HCT116 (cell line): Measurements from ENCODE around the gene ATRIP. TPM values are rescaled to one million over a fixed set of nuclear protein-coding genes. Genes with fewer than 3 reads are reported as not detected.

Experiments used
- ATAC-seq: fragments of 200-7000 bp; cut with Tn5 transposase; 2 replicates; pipeline ENCODE4 v1.9.1; 2020; ENCODE audit warnings: mild to moderate bottlenecking, moderate library complexity
- BruUV-seq: library from RNA; stranded (reverse); fragments of 400-500 nt; replicated peaks from 2 replicates; lab custom pipeline; 2021; lab: Mats Ljungman, UMichigan
- CTCF ChIA-PET: fragments of 300-600 bp; sonication (Branson Sonifier 250); formaldehyde crosslinking; loops from one replicate; lab custom pipeline; 2021; ENCODE audit warnings: antibody characterized with exemption; lab: Charles Lee
- POLR2A ChIA-PET: fragments of 300-600, 350-600 bp; sonication (Branson Sonifier 250); formaldehyde crosslinking; loops from one replicate; lab custom pipeline; 2021; ENCODE audit warnings: antibody characterized with exemption; lab: Charles Lee
- RAD21 ChIA-PET, 2 experiments: fragments of 300-600 bp; sonication (Branson Sonifier 250); formaldehyde crosslinking; loops; one replicate each; lab custom pipeline; 2023; ENCODE audit warnings: low total read pairs in 2 of 2; ENCODE audit not compliant: uncharacterized antibody in 2 of 2, unreplicated experiment in 2 of 2, low non-redundant PET in 1 of 2; lab: Charles Lee
- DNase-seq: peaks from one replicate; pipeline ENCODE4 v3.0.0-alpha.2; 2010; ENCODE audit warnings: low read depth, low spot score
- H2AFZ ChIP-seq: fragments of 200-600 bp; shearing (Covaris generic), sonication (generic); 2 replicates; pipeline ENCODE4 v1.6.1; 2017; ENCODE audit warnings: low read depth, mixed run types, mixed read lengths, antibody characterized with exemption, low read length; ENCODE audit not compliant: poor library complexity, severe bottlenecking
- H3K27ac ChIP-seq: 2 replicates; pipeline ENCODE4 v1.5.1; 2012; ENCODE audit warnings: low read depth, low read length
- H3K27me3 ChIP-seq: fragments of 200-600 bp; sonication (generic); 2 replicates; pipeline ENCODE4 v1.6.1; 2016; ENCODE audit warnings: mixed run types, low read length, mixed read lengths; ENCODE audit not compliant: insufficient read depth
- H3K36me3 ChIP-seq, 2 experiments: fragments of 200-500 bp in 1 of 2; fragments of 200-600 bp in 1 of 2; sonication (Bioruptor generic) in 1 of 2; sonication (generic) in 1 of 2; 2 replicates each; pipeline versions ENCODE4 v1.5.1 to v1.6.1; 2014 to 2016; ENCODE audit warnings: low read length in 2 of 2, inconsistent platforms in 1 of 2, mixed read lengths in 1 of 2, mixed run types in 1 of 2; ENCODE audit not compliant: insufficient read depth in 2 of 2, control insufficient read depth in 1 of 2
- H3K4me1 ChIP-seq, 2 experiments: fragments of 200-600 bp in 1 of 2; sonication (generic) in 1 of 2; 2 replicates each; pipeline versions ENCODE4 v1.5.1 to v1.6.1; 2012 to 2017; ENCODE audit warnings: low read length in 2 of 2, inconsistent platforms in 1 of 2, mild to moderate bottlenecking in 1 of 2, mixed read lengths in 1 of 2, mixed run types in 1 of 2, moderate library complexity in 1 of 2; ENCODE audit not compliant: insufficient read depth in 2 of 2, control insufficient read depth in 1 of 2
- H3K4me2 ChIP-seq: fragments of 200-600 bp; sonication (generic); 2 replicates; pipeline ENCODE4 v1.6.1; 2017; ENCODE audit warnings: mixed run types, low read length, mixed read lengths
- H3K4me3 ChIP-seq, 2 experiments: fragments of 200-600 bp in 1 of 2; sonication (generic) in 1 of 2; replicated peaks in 1 of 2; 2 replicates each; pipeline ENCODE4 v1.5.1; 2011 to 2016; ENCODE audit warnings: low read length in 2 of 2, control low read depth in 1 of 2, low read depth in 1 of 2, mild to moderate bottlenecking in 1 of 2, mixed read lengths in 1 of 2, mixed run types in 1 of 2
- H3K79me2 ChIP-seq: fragments of 200-600 bp; sonication (generic); 2 replicates; pipeline ENCODE4 v1.6.1; 2017; ENCODE audit warnings: mild to moderate bottlenecking, mixed run types, low read length, moderate library complexity, mixed read lengths; ENCODE audit not compliant: insufficient read depth
- H3K9ac ChIP-seq: fragments of 200-600 bp; sonication (generic); 2 replicates; pipeline ENCODE4 v1.6.1; 2016; ENCODE audit warnings: low read length, mixed read lengths
- H3K9me2 ChIP-seq: fragments of 200-600 bp; sonication (generic), shearing (Covaris generic); 2 replicates; pipeline ENCODE4 v1.6.1; 2017; ENCODE audit warnings: mixed run types, mild to moderate bottlenecking, moderate library complexity; ENCODE audit not compliant: insufficient read depth
- H3K9me3 ChIP-seq, 2 experiments: fragments of 200-500 bp in 1 of 2; fragments of 200-600 bp in 1 of 2; sonication (Bioruptor generic) in 1 of 2; sonication (generic) in 1 of 2; 2 replicates each; pipeline ENCODE4 v1.6.1; 2014 to 2017; ENCODE audit warnings: low read length in 2 of 2, mixed read lengths in 2 of 2, inconsistent platforms in 1 of 2, low read depth in 1 of 2, mild to moderate bottlenecking in 1 of 2, mixed run types in 1 of 2, moderate library complexity in 1 of 2; ENCODE audit not compliant: control insufficient read depth in 1 of 2, insufficient read depth in 1 of 2
- H4K20me1 ChIP-seq: fragments of 200-600 bp; sonication (generic), shearing (Covaris generic); 2 replicates; pipeline ENCODE4 v1.6.1; 2017; ENCODE audit warnings: mixed run types, mild to moderate bottlenecking, moderate library complexity; ENCODE audit not compliant: insufficient read depth
- CBX3 ChIP-seq: IDR thresholded peaks from 2 replicates; pipeline ENCODE4 v1.6.1; 2012; ENCODE audit warnings: low read depth
- CEBPB ChIP-seq: IDR thresholded peaks from 2 replicates; pipeline ENCODE4 v1.6.1; 2012; ENCODE audit warnings: low read depth
- CTCF ChIP-seq, 3 experiments: fragments of 200-600 bp in 1 of 3; sonication (generic) in 1 of 3; IDR thresholded peaks in 2 of 3; conservative IDR thresholded peaks in 1 of 3; 2 replicates each; pipeline ENCODE4 v1.5.1; 2012 to 2017; ENCODE audit warnings: low read depth in 2 of 3, low read length in 2 of 3, antibody characterized with exemption in 1 of 3, borderline replicate concordance in 1 of 3, control low read depth in 1 of 3, mild to moderate bottlenecking in 1 of 3, mixed read lengths in 1 of 3, mixed run types in 1 of 3, moderate library complexity in 1 of 3; ENCODE audit not compliant: insufficient read depth in 1 of 3
- EGR1 ChIP-seq: IDR thresholded peaks from 2 replicates; pipeline ENCODE4 v1.6.1; 2012; ENCODE audit warnings: low read depth
- ELF1 ChIP-seq: IDR thresholded peaks from 2 replicates; pipeline ENCODE4 v1.6.1; 2012; ENCODE audit warnings: low read depth, borderline replicate concordance
- EZH2phosphoT487 ChIP-seq: fragments of 200-600 bp; IDR thresholded peaks from 2 replicates; pipeline ENCODE4 v1.6.1; 2018; ENCODE audit warnings: antibody characterized with exemption, borderline replicate concordance
- FOSL1 ChIP-seq: IDR thresholded peaks from 2 replicates; pipeline ENCODE4 v1.6.1; 2012; ENCODE audit warnings: low read depth
- POLR2A ChIP-seq: IDR thresholded peaks from 2 replicates; pipeline ENCODE4 v1.7.0; 2011; ENCODE audit warnings: borderline replicate concordance; ENCODE audit not compliant: insufficient read depth, insufficient read length; ENCODE audit errors: extremely low read depth
- POLR2AphosphoS5 ChIP-seq: IDR thresholded peaks from 2 replicates; pipeline ENCODE4 v1.6.1; 2011; ENCODE audit warnings: mild to moderate bottlenecking, low read depth, low read length, moderate library complexity
- RAD21 ChIP-seq: IDR thresholded peaks from 2 replicates; pipeline ENCODE4 v1.6.1; 2012; ENCODE audit warnings: low read depth, mild to moderate bottlenecking
- REST ChIP-seq: IDR thresholded peaks from 2 replicates; pipeline ENCODE4 v1.6.1; 2012; ENCODE audit warnings: low read depth
- SIN3A ChIP-seq: IDR thresholded peaks from 2 replicates; pipeline ENCODE4 v1.6.1; 2012; ENCODE audit warnings: low read depth
- SP1 ChIP-seq: IDR thresholded peaks from 2 replicates; pipeline ENCODE4 v1.6.1; 2012; ENCODE audit warnings: low read depth
- TCF7L2 ChIP-seq: IDR thresholded peaks from 2 replicates; pipeline ENCODE4 v1.7.0; 2011; ENCODE audit warnings: borderline replicate concordance, inconsistent platforms; ENCODE audit not compliant: insufficient read depth, insufficient read length; ENCODE audit errors: extremely low read depth
- YY1 ChIP-seq: IDR thresholded peaks from 2 replicates; pipeline ENCODE4 v1.6.1; 2011; ENCODE audit warnings: low read length, low read depth, moderate library complexity, mild to moderate bottlenecking; ENCODE audit not compliant: insufficient replicate concordance; ENCODE audit errors: extremely low read depth
- ZFX ChIP-seq: fragments of 450-650 bp; IDR thresholded peaks from 2 replicates; pipeline ENCODE4 v1.6.1; 2017
- ZNF274 ChIP-seq: fragments of 200-500 bp; sonication (Bioruptor generic); IDR thresholded peaks from 2 replicates; pipeline ENCODE4 v1.6.1; 2014; ENCODE audit warnings: mild to moderate bottlenecking, low read depth, low read length, inconsistent platforms
- intact Hi-C: fragments of 100-400 bp; cut with micrococcal nuclease; formaldehyde crosslinking; loops from 2 replicates; pipeline ENCODE4 v1.10.0; 2022
- total RNA-seq: library from RNA; stranded (reverse); gene quantifications from one replicate; pipeline ENCODE4 v1.2.1, GENCODE V29; 2021; ENCODE audit not compliant: unreplicated experiment
- TF ChIP-seq, protein P1 (sequence below): IDR thresholded peaks from 2 replicates; pipeline ENCODE4 v1.6.1; 2012
- TF ChIP-seq, protein P2 (sequence below): IDR thresholded peaks from 2 replicates; pipeline ENCODE4 v1.6.1; 2012

Gene ATRIP
- total RNA-seq, 1 experiment from 2014 or later = 15.6 TPM

- H3K36me3 ChIP-seq = peaks cover 2 to 3% of the 10 kb centered on the region in 2 experiments; a peak in 2 of 4 replicates
- H3K4me2 ChIP-seq = no peak overlapping the region
- no peak overlapping the region for H3K4me3 ChIP-seq
- H3K9me3 ChIP-seq = no peaks in the 10 kb centered on the region
- no peak for ATAC-seq
- TF ChIP-seq POLR2AphosphoS5 = no peak
- no peak for TF ChIP-seq POLR2A
- TF ChIP-seq, protein P1, sequence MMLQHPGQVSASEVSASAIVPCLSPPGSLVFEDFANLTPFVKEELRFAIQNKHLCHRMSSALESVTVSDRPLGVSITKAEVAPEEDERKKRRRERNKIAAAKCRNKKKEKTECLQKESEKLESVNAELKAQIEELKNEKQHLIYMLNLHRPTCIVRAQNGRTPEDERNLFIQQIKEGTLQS = no peak
- no peak for TF ChIP-seq REST
- no peak for TF ChIP-seq RAD21
- TF ChIP-seq CTCF (IDR thresholded peaks at IDR 0.05 in 2 of 3, conservative IDR thresholded peaks at IDR 0.05 in 1 of 3; ENCODE audit: borderline replicate concordance in 1 of 3, insufficient read depth in 1 of 3, low read depth in 2 of 3, low read length in 2 of 3) = no peak
- TF ChIP-seq SP1 = no peak
- TF ChIP-seq FOSL1 = no peak
- no peak for TF ChIP-seq TCF7L2
- no peak for TF ChIP-seq CBX3
- no peak for TF ChIP-seq CEBPB
- no peak for TF ChIP-seq EGR1
- TF ChIP-seq ELF1 = no peak
- no peak for TF ChIP-seq ZNF274
- no peak for TF ChIP-seq ZFX
- TF ChIP-seq SIN3A = no peak
- TF ChIP-seq, protein P2, sequence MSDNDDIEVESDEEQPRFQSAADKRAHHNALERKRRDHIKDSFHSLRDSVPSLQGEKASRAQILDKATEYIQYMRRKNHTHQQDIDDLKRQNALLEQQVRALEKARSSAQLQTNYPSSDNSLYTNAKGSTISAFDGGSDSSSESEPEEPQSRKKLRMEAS = no peak
- no peak for TF ChIP-seq YY1
- no peak for TF ChIP-seq EZH2phosphoT487
- H2AFZ ChIP-seq = no peak overlapping the region
- intact Hi-C loops = no loop called here
- H3K27me3 ChIP-seq = no peaks in the 10 kb centered on the region
- DNase-seq = no peak
- H3K79me2 ChIP-seq = no peaks in the 10 kb centered on the region
- peaks cover 14 to 36% of the 10 kb centered on the region in 2 experiments for H3K4me1 ChIP-seq
- no peak overlapping the region for H3K27ac ChIP-seq
- no peaks in the 10 kb centered on the region for H3K9me2 ChIP-seq
- POLR2A ChIA-PET = no interaction called here
- no TSS peak for BruUV-seq
- CTCF ChIA-PET = interaction anchor here (8.0 kb wide), 1 partner anchor 30 kb away, joined by 386 read pairs; no protein-coding TSS in a partner anchor
- H3K9ac ChIP-seq = no peak overlapping the region
- no peaks in the 10 kb centered on the region for H4K20me1 ChIP-seq
- RAD21 ChIA-PET = no interaction called here
These were observed 41.1 kb upstream of the ATRIP start for GRCh38 chr3:48405343-48405881.
